ENCODE data around the gene S100A11. TPM values are rescaled to one million over a fixed set of nuclear protein-coding genes. Genes with fewer than 3 reads are reported as not detected.
A peak's percentile ranks its signal among the peaks of the same experiment; 100 is the strongest.

Gene S100A11
- total and polyA plus RNA-seq, 9 of the 15 experiments (the other 6 are each of a cell fraction or from before 2014, with no cell fraction given) = 131 to 808 (median 235) TPM

GRCh38 chr1:152036267-152037216, at the start of gene S100A11 (continued):
- TF ChIP-seq NR2C2 (CRISPR knock-in tag; IDR thresholded peaks at IDR 0.05) = 0 out of 2 replicates have a peak, but pooled peaks have one; percentile 50
- peak; percentile 60 for TF ChIP-seq NR2C2 (tag; IDR thresholded peaks at IDR 0.05)
- TF ChIP-seq ZNF197 (CRISPR knock-in tag; IDR thresholded peaks at IDR 0.05; ENCODE audit: low read depth) = no peak
- peak; percentile 39 for TF ChIP-seq NFIC (IDR thresholded peaks at IDR 0.05)
- no peak for TF ChIP-seq ZNF134 (CRISPR knock-in tag; conservative IDR thresholded peaks at IDR 0.05)
- no peak for TF ChIP-seq ZNF445 (CRISPR knock-in tag; IDR thresholded peaks at IDR 0.05; ENCODE audit: low read depth)
- TF ChIP-seq KAT2B (IDR thresholded peaks at IDR 0.05; ENCODE audit: low read depth, low read length) = no peak
- TF ChIP-seq ZNF444 (CRISPR knock-in tag; IDR thresholded peaks at IDR 0.05) = no peak
- TF ChIP-seq SMAD2 (IDR thresholded peaks at IDR 0.05; ENCODE audit: low read depth, low read length) = no peak
- peak in 1 of 2 experiments; percentile 28; a peak in 1 of 4 replicates for TF ChIP-seq SRF (CRISPR knock-in tag; IDR thresholded peaks at IDR 0.05)
- TF ChIP-seq CUX1 (CRISPR knock-in tag; IDR thresholded peaks at IDR 0.05) = no peak
- TF ChIP-seq, protein P1, sequence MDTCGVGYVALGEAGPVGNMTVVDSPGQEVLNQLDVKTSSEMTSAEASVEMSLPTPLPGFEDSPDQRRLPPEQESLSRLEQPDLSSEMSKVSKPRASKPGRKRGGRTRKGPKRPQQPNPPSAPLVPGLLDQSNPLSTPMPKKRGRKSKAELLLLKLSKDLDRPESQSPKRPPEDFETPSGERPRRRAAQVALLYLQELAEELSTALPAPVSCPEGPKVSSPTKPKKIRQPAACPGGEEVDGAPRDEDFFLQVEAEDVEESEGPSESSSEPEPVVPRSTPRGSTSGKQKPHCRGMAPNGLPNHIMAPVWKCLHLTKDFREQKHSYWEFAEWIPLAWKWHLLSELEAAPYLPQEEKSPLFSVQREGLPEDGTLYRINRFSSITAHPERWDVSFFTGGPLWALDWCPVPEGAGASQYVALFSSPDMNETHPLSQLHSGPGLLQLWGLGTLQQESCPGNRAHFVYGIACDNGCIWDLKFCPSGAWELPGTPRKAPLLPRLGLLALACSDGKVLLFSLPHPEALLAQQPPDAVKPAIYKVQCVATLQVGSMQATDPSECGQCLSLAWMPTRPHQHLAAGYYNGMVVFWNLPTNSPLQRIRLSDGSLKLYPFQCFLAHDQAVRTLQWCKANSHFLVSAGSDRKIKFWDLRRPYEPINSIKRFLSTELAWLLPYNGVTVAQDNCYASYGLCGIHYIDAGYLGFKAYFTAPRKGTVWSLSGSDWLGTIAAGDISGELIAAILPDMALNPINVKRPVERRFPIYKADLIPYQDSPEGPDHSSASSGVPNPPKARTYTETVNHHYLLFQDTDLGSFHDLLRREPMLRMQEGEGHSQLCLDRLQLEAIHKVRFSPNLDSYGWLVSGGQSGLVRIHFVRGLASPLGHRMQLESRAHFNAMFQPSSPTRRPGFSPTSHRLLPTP (IDR thresholded peaks at IDR 0.05; ENCODE audit: borderline replicate concordance, extremely low read depth, insufficient read length) = no peak
- no peak for TF ChIP-seq ERF (CRISPR knock-in tag; IDR thresholded peaks at IDR 0.05)
